GM12878 (cell line): ENCODE data around the gene ALAD. TPM values are rescaled to one million over a fixed set of nuclear protein-coding genes. Genes with fewer than 3 reads are reported as not detected.
"Not testable (repeated sequence)": the region's sequence is repeated elsewhere in the genome, so short reads cannot be mapped to it uniquely, and the experiment has no call there.

ENCODE experiments used
- ATAC-seq: fragments of 200-7000 bp; cut with Tn5 transposase; 3 replicates; pipeline ENCODE4 v1.9.1; 2020; ENCODE audit warnings: mild to moderate bottlenecking, moderate library complexity
- BruUV-seq: library from RNA; stranded (reverse); fragments of 400-500 nt; replicated peaks from 2 replicates; lab custom pipeline; 2021; lab: Mats Ljungman, UMichigan
- CTCF ChIA-PET: fragments of 300-600 bp; sonication (Branson Sonifier 250); formaldehyde crosslinking; extraction: SDS; loops from one replicate; lab custom pipeline; 2021; ENCODE audit warnings: inconsistent platforms; lab: Yijun Ruan, JAX
- POLR2A ChIA-PET: fragments of 350-600 bp; formaldehyde crosslinking; extraction: SDS; loops from one replicate; lab custom pipeline; 2021; ENCODE audit warnings: inconsistent platforms; lab: Charles Lee
- RAD21 ChIA-PET: fragments of 300-600 bp; sonication (Branson Sonifier 250); formaldehyde crosslinking; loops from one replicate; lab custom pipeline; 2023; ENCODE audit warnings: antibody characterized with exemption; ENCODE audit not compliant: unreplicated experiment; lab: Charles Lee
- SMC1A ChIA-PET: fragments of 300-600 bp; sonication (Branson Sonifier 250); formaldehyde crosslinking; loops from one replicate; lab custom pipeline; 2023; ENCODE audit not compliant: unreplicated experiment, uncharacterized antibody; lab: Charles Lee
- DNase-seq: peaks from one replicate; pipeline ENCODE4 v3.0.0-alpha.2; 2011; ENCODE audit warnings: low read depth, low spot score
- FAIRE-seq: peaks from 3 replicates; lab custom pipeline; 2011; peaks lifted over from hg19 to GRCh38; lab: Jason Lieb, UNC
- H2AFZ ChIP-seq: 2 replicates; pipeline ENCODE4 v1.6.0; 2011; ENCODE audit warnings: low read depth, low read length, control low read depth; ENCODE audit not compliant: control insufficient read depth
- H3K27ac ChIP-seq: 2 replicates; pipeline ENCODE4 v1.5.1; 2011; ENCODE audit warnings: control low read depth; ENCODE audit not compliant: control insufficient read depth, insufficient read depth
- H3K27me3 ChIP-seq, 2 experiments: replicated peaks in 1 of 2; 2 replicates each; pipeline versions ENCODE4 v1.6.0 to v1.6.1; 2011; ENCODE audit warnings: low read length in 1 of 2; ENCODE audit not compliant: control insufficient read depth in 2 of 2, insufficient read depth in 2 of 2
- H3K36me3 ChIP-seq, 2 experiments: 2 replicates each; pipeline ENCODE4 v1.5.1; 2011; ENCODE audit warnings: low read length in 1 of 2; ENCODE audit not compliant: control insufficient read depth in 2 of 2, insufficient read depth in 2 of 2
- H3K4me1 ChIP-seq: 2 replicates; pipeline ENCODE4 v1.6.1; 2011; ENCODE audit warnings: mild to moderate bottlenecking, low read length, moderate library complexity, mixed read lengths; ENCODE audit not compliant: control insufficient read depth, insufficient read depth
- H3K4me2 ChIP-seq: 2 replicates; pipeline ENCODE4 v1.6.0; 2011; ENCODE audit warnings: control low read depth; ENCODE audit not compliant: control insufficient read depth, insufficient read depth
- H3K4me3 ChIP-seq: fragments of 200-600 bp; sonication (generic); 2 replicates; pipeline ENCODE4 v1.5.1; 2016
- H3K79me2 ChIP-seq: 2 replicates; pipeline ENCODE4 v1.6.0; 2011; ENCODE audit warnings: low read length; ENCODE audit not compliant: control insufficient read depth, insufficient read depth
- H3K9ac ChIP-seq: 2 replicates; pipeline ENCODE4 v1.8.0; 2011; ENCODE audit warnings: low read length, control low read depth, mixed read lengths; ENCODE audit not compliant: control insufficient read depth, insufficient read depth
- H3K9me3 ChIP-seq: replicated peaks from 3 replicates; pipeline ENCODE4 v1.5.1; 2011; ENCODE audit warnings: mild to moderate bottlenecking, low read length; ENCODE audit not compliant: control insufficient read depth, insufficient read depth
- H4K20me1 ChIP-seq: 2 replicates; pipeline ENCODE4 v1.6.0; 2011; ENCODE audit not compliant: control insufficient read depth, insufficient read depth
- DPF2 ChIP-seq: fragments of 450-650 bp; IDR thresholded peaks from 2 replicates; pipeline ENCODE4 v1.6.1; 2017; ENCODE audit warnings: mild to moderate bottlenecking
- NBN ChIP-seq: fragments of 450-650 bp; IDR thresholded peaks from 2 replicates; pipeline ENCODE4 v1.6.1; 2016
- WGBS: methylation state at CpG from one replicate; pipeline ENCODE4 v1.1.6; 2016; ENCODE audit warnings: low lambda C conversion rate; ENCODE audit not compliant: insufficient replicate concordance, insufficient coverage; ENCODE audit errors: missing lambda C conversion rate; 5-methylcytosine and 5-hydroxymethylcytosine counted together
- in situ Hi-C: fragments of 300-500 bp; cut with MboI; formaldehyde crosslinking; loops from 9 replicates; pipeline ENCODE4 v1.14.3; 2018; ENCODE audit warnings: mixed read lengths
- intact Hi-C: fragments of 100-400 bp; cut with micrococcal nuclease; formaldehyde crosslinking; loops from one replicate; pipeline ENCODE4 v1.14.2; 2022; ENCODE audit not compliant: unreplicated experiment
- polyA plus RNA-seq, 11 experiments: library from polyadenylated mRNA; depleted of rRNA in 4 of 11; unstranded in 6 of 11; stranded (reverse) in 5 of 11; fragments of >200 nt; fragmentation: Nextera tagmentation in 4 of 11; fragmentation: Illumina TruSeq in 1 of 11; extraction: Ambion mirVana in 4 of 11; extraction: Trizol in 1 of 11; gene quantifications; 1 replicate in 1 of 11; 2 replicates in 10 of 11; pipeline versions ENCODE4 v1.2.1 to v1.2.3, GENCODE V29; 2011 to 2016; ENCODE audit warnings: inconsistent platforms in 2 of 11, missing spikeins in 2 of 11, low read depth in 1 of 11
- total RNA-seq, 4 experiments: library from RNA; depleted of rRNA in 3 of 4; stranded (reverse); fragments of >200 nt in 3 of 4; fragmentation: Illumina TruSeq in 1 of 4; extraction: Trizol in 1 of 4; gene quantifications; 2 replicates each; pipeline versions ENCODE4 v1.2.1 to v1.2.3, GENCODE V29; 2013 to 2021
- TF ChIP-seq, protein P1 (sequence below): IDR thresholded peaks from 2 replicates; pipeline ENCODE4 v1.6.1; 2012; ENCODE audit warnings: improper control_type of control experiment, low read depth, low read length; ENCODE audit not compliant: insufficient replicate concordance

The ALAD gene
- total and polyA plus RNA-seq, 10 of the 15 experiments (the other 5 are each of a cell fraction or from before 2014, with no cell fraction given) = 2.4 to 21.6 (median 12.9) TPM

DNA sequence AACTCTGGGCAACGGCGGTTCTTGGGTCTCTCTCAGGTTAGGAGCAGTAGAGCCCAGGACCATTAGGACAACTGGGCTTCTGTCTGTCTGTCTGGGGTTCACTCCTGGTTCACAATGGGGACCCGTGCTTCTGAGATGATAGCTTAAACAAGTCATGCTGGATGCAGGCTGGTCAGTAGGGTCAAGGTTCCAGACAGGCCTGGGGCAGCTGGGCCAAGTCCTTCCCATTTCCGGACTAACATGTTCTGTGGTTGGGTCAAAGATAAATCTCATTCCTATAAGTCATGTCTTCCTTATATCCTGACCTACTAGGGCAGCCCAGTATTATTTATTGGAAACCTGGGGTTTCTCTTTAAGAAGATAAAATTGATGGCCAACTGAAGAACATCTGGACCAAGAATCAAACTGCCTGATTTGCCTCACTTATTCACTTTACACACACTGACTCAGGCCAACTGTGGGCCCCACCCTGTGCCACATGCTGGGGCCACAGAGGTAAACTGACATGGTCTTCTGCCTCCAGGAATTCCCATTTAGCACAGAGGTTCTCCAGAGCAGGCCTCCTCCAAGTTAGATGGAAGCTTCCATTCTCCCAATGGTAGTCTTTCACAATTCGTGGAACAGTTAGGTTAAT lies 32.6 kb downstream of the ALAD start (continued):
- TF ChIP-seq, protein P1, sequence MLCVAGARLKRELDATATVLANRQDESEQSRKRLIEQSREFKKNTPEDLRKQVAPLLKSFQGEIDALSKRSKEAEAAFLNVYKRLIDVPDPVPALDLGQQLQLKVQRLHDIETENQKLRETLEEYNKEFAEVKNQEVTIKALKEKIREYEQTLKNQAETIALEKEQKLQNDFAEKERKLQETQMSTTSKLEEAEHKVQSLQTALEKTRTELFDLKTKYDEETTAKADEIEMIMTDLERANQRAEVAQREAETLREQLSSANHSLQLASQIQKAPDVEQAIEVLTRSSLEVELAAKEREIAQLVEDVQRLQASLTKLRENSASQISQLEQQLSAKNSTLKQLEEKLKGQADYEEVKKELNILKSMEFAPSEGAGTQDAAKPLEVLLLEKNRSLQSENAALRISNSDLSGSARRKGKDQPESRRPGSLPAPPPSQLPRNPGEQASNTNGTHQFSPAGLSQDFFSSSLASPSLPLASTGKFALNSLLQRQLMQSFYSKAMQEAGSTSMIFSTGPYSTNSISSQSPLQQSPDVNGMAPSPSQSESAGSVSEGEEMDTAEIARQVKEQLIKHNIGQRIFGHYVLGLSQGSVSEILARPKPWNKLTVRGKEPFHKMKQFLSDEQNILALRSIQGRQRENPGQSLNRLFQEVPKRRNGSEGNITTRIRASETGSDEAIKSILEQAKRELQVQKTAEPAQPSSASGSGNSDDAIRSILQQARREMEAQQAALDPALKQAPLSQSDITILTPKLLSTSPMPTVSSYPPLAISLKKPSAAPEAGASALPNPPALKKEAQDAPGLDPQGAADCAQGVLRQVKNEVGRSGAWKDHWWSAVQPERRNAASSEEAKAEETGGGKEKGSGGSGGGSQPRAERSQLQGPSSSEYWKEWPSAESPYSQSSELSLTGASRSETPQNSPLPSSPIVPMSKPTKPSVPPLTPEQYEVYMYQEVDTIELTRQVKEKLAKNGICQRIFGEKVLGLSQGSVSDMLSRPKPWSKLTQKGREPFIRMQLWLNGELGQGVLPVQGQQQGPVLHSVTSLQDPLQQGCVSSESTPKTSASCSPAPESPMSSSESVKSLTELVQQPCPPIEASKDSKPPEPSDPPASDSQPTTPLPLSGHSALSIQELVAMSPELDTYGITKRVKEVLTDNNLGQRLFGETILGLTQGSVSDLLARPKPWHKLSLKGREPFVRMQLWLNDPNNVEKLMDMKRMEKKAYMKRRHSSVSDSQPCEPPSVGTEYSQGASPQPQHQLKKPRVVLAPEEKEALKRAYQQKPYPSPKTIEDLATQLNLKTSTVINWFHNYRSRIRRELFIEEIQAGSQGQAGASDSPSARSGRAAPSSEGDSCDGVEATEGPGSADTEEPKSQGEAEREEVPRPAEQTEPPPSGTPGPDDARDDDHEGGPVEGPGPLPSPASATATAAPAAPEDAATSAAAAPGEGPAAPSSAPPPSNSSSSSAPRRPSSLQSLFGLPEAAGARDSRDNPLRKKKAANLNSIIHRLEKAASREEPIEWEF = no peak
- TF ChIP-seq DPF2 = no peak
- TF ChIP-seq NBN = no peak

- H2AFZ ChIP-seq = not testable (repeated sequence)
Observed at GRCh38 chr9:113365652-113366051, 35.4 kb downstream of the ALAD start.

More at GRCh38 chr9:113365652-113366051, 35.4 kb downstream of the ALAD start:
- SMC1A ChIA-PET, RAD21 ChIA-PET, intact Hi-C loops, H3K4me2 ChIP-seq, H4K20me1 ChIP-seq, H3K27ac ChIP-seq, H3K79me2 ChIP-seq, H3K9me3 ChIP-seq, FAIRE-seq, H3K36me3 ChIP-seq, H3K4me3 ChIP-seq, ATAC-seq, H3K27me3 ChIP-seq, in situ Hi-C loops, H3K4me1 ChIP-seq, BruUV-seq, H3K9ac ChIP-seq, DNase-seq: not testable (repeated sequence)
- POLR2A ChIA-PET = interaction anchor here (0.6 kb wide), 1 partner anchor 79 kb away, joined by 4 read pairs; no protein-coding TSS in a partner anchor
- CTCF ChIA-PET = interaction anchor here (0.8 to 1.1 kb wide), 2 partner anchors 10 to 11 kb away, joined by 3 read pairs; partner anchors contain the start of gene HDHD3
- WGBS = 45% methylated on average over 2 of the region's 3 CpGs
